ENCODE results near the gene NSUN2. TPM values are rescaled to one million over a fixed set of nuclear protein-coding genes. Genes with fewer than 3 reads are reported as not detected.
"Not testable (repeated sequence)": the region's sequence is repeated elsewhere in the genome, so short reads cannot be mapped to it uniquely, and the experiment has no call there.

NSUN2 gene
- total RNA-seq, 2 donors from 2014 or later = 40.8 to 54.5 TPM

GRCh38 chr5:6649186-6649585 is 16.3 kb upstream of the NSUN2 start:
- WGBS = 63% methylated on average over 10 of the region's 10 CpGs
- H3K27me3 ChIP-seq (replicated peaks; ENCODE audit: insufficient read depth) = no peaks in the 10 kb centered on the region
- H3K27ac ChIP-seq = no peak overlapping the region
- DNase-seq (ENCODE audit: low spot score) = no peak
- H3K9me3 ChIP-seq = no peaks in the 10 kb centered on the region
- intact Hi-C loops (cut with DNase I) = no loop called here
- H3K4me1 ChIP-seq (replicated peaks) = no peaks in the 10 kb centered on the region
- no peak overlapping the region for H3K4me3 ChIP-seq
- TF ChIP-seq POLR2AphosphoS5 (IDR thresholded peaks at IDR 0.05) = no peak
- TF ChIP-seq CTCF (IDR thresholded peaks at IDR 0.05) = no peak
- no peak for TF ChIP-seq POLR2A (IDR thresholded peaks at IDR 0.05)
- H3K36me3 ChIP-seq = no peaks in the 10 kb centered on the region

- H3K4me3 ChIP-seq; H3K36me3 ChIP-seq; H3K27ac ChIP-seq; intact Hi-C loops (cut with DNase I); H3K9me3 ChIP-seq; H3K27me3 ChIP-seq (replicated peaks; ENCODE audit: insufficient read depth); H3K4me1 ChIP-seq (replicated peaks); DNase-seq (ENCODE audit: low spot score): not testable (repeated sequence)
- 91% methylated on average over 11 of the region's 11 CpGs for WGBS
These were observed 12.9 kb upstream of the NSUN2 start for GRCh38 chr5:6645571-6646362.

DNA sequence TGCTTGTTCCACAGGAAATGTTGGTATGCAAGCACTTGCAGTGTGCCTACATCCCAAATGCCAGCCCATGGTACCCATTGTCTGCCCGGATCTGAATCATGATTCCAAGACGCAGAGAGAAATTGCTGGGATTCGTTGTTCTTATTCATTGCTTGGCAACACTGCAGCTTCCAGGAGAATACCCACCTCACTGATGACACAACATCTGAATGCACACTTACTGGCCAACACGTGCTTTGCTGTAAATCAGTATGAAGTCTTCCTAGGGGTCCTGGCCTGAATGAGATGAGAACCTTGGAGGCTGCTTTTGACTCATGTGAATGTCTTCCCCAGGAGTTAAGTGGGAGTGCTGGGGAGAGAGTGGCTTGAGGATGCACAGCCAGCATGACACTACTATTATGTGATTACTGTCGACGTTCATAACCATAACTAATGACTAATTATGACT is 12.0 kb upstream of the NSUN2 start:
- TF ChIP-seq CTCF (IDR thresholded peaks at IDR 0.05) (no peak), POLR2AphosphoS5 (IDR thresholded peaks at IDR 0.05) (no peak), POLR2A (IDR thresholded peaks at IDR 0.05) (no peak)
- no peaks in the 10 kb centered on the region for H3K27me3 ChIP-seq (replicated peaks; ENCODE audit: insufficient read depth)
- DNase-seq (ENCODE audit: low spot score) = no peak
- no peak overlapping the region for H3K27ac ChIP-seq
- no peaks in the 10 kb centered on the region for H3K9me3 ChIP-seq
- H3K4me1 ChIP-seq (replicated peaks) = no peaks in the 10 kb centered on the region
- WGBS = 94% methylated on average over 6 of the region's 6 CpGs
- intact Hi-C loops (cut with DNase I) = no loop called here
- H3K36me3 ChIP-seq = no peaks in the 10 kb centered on the region
- H3K4me3 ChIP-seq = no peak overlapping the region

DNA sequence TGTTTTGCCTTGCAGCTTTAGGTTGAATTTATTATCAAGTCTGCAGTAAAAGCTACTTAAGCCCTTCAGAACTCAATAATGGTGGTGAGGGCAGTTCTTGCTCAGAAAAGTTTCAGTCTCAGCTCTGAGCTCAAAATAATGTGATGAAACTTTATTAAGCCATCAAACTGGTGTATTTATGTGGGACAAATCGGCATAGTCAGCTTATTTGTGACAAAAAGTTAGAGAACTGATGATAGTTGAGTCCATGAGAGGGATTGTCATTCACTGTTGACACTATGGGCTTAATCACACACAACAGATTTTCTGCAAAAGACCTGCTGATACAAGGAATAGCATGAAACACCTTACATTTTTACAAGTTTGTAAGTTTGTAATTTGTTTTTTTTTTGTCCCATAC is 9.8 kb upstream of the NSUN2 start:
- H3K4me1 ChIP-seq (replicated peaks) = no peaks in the 10 kb centered on the region
- H3K27ac ChIP-seq = no peak overlapping the region
- H3K9me3 ChIP-seq = no peaks in the 10 kb centered on the region
- no peak for DNase-seq (ENCODE audit: low spot score)
- WGBS = 86% methylated on average over 1 of the region's 1 CpG
- no peak overlapping the region for H3K4me3 ChIP-seq
- intact Hi-C loops (cut with DNase I) = no loop called here
- H3K27me3 ChIP-seq (replicated peaks; ENCODE audit: insufficient read depth) = no peaks in the 10 kb centered on the region
- no peak for TF ChIP-seq CTCF (IDR thresholded peaks at IDR 0.05)
- TF ChIP-seq POLR2AphosphoS5 (IDR thresholded peaks at IDR 0.05) = no peak
- TF ChIP-seq POLR2A (IDR thresholded peaks at IDR 0.05) = no peak
- no peaks in the 10 kb centered on the region for H3K36me3 ChIP-seq

- Histone ChIP-seq H3K4me1 (replicated peaks) (no peaks in the 10 kb centered on the region), H3K27ac (no peak overlapping the region)
These were observed 5.4 kb upstream of the NSUN2 start for GRCh38 chr5:6638236-6638635.

More at GRCh38 chr5:6638236-6638635, 5.4 kb upstream of the NSUN2 start:
- H3K27me3 ChIP-seq (replicated peaks; ENCODE audit: insufficient read depth) = no peaks in the 10 kb centered on the region
- WGBS = 71% methylated on average over 4 of the region's 4 CpGs
- no peak for TF ChIP-seq POLR2A (IDR thresholded peaks at IDR 0.05)
- no peak for TF ChIP-seq POLR2AphosphoS5 (IDR thresholded peaks at IDR 0.05)
- no peak for TF ChIP-seq CTCF (IDR thresholded peaks at IDR 0.05)
- no peaks in the 10 kb centered on the region for H3K36me3 ChIP-seq
- intact Hi-C loops (cut with DNase I) = no loop called here
- H3K9me3 ChIP-seq = no peaks in the 10 kb centered on the region
- no peak overlapping the region for H3K4me3 ChIP-seq
- no peak for DNase-seq (ENCODE audit: low spot score)
